ENCODE results near the gene HOATZ. TPM values are rescaled to one million over a fixed set of nuclear protein-coding genes. Genes with fewer than 3 reads are reported as not detected.
A peak's percentile ranks its signal among the peaks of the same experiment; 100 is the strongest.

The HOATZ gene
- polyA plus RNA-seq, 1 donor (not counting 4 experiments of a cell fraction or from before 2014, with no cell fraction given): not detected

DNA sequence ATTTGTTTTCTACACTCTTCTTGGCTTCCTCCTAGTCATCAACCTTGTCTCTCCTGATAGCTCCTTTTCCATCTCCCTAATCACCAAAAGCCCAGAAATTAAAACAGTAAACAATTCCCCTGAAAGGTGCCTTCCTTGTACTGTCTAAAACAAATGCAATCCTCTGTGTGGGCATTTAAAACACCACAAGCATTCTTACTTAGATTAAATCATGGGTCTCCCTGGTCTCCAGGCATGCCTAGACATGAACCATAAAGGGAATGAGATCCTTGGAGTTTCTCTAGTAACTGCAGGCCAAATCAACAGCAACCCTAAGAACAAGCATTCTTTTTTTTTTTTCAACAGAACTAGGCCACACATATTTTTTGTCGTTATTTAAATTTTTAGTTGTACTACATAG is 4.3 kb upstream of the HOATZ start:
- Histone ChIP-seq H3K36me3 (ENCODE audit: control insufficient read depth in 2 of 2, extremely low read depth in 1 of 2, insufficient read depth in 2 of 2, low read length in 2 of 2) (no peaks in the 10 kb centered on the region), H3K9ac (ENCODE audit: control insufficient read depth, extremely low read depth, insufficient read depth, low read length) (peak overlapping the region; percentile 9), H4K20me1 (ENCODE audit: control insufficient read depth, extremely low read depth, insufficient read depth, low read length) (no peaks in the 10 kb centered on the region), H3K27ac (ENCODE audit: control insufficient read depth, insufficient read depth, low read length) (peak overlapping the region; percentile 70), H3K4me3 (ENCODE audit: control insufficient read depth in 2 of 3, extremely low read depth in 1 of 3, insufficient read depth in 2 of 3, low read depth in 1 of 3, low read length in 3 of 3) (peak overlapping the region in 1 of 3 experiments; percentile 2), H3K79me2 (ENCODE audit: control insufficient read depth, insufficient read depth, low read length) (no peaks in the 10 kb centered on the region), H2AFZ (ENCODE audit: control insufficient read depth, low read length) (peak overlapping the region; percentile 21), H3K9me3 (ENCODE audit: control insufficient read depth, low read depth, low read length) (no peaks in the 10 kb centered on the region), H3K27me3 (ENCODE audit: control insufficient read depth, extremely low read depth, insufficient read depth, low read length) (no peaks in the 10 kb centered on the region), H3K4me2 (ENCODE audit: control insufficient read depth, extremely low read depth, insufficient read depth, low read depth, low read length) (peak overlapping the region; percentile 40), H3K9me1 (ENCODE audit: control insufficient read depth, extremely low read depth, insufficient read depth, low read length) (no peaks in the 10 kb centered on the region), H3K4me1 (ENCODE audit: control insufficient read depth, extremely low read depth, insufficient read depth, low read length) (peaks cover 29% of the 10 kb centered on the region)
- dilution Hi-C loops (cut with MboI; ENCODE audit: extremely low pct_ligation_motif_present, low sequenced_read_pairs): no loop called here
- peak; percentile 69 for FAIRE-seq
- TF ChIP-seq EZH2 (IDR thresholded peaks at IDR 0.05; ENCODE audit: low read length): no peak
- TF ChIP-seq, protein P1, sequence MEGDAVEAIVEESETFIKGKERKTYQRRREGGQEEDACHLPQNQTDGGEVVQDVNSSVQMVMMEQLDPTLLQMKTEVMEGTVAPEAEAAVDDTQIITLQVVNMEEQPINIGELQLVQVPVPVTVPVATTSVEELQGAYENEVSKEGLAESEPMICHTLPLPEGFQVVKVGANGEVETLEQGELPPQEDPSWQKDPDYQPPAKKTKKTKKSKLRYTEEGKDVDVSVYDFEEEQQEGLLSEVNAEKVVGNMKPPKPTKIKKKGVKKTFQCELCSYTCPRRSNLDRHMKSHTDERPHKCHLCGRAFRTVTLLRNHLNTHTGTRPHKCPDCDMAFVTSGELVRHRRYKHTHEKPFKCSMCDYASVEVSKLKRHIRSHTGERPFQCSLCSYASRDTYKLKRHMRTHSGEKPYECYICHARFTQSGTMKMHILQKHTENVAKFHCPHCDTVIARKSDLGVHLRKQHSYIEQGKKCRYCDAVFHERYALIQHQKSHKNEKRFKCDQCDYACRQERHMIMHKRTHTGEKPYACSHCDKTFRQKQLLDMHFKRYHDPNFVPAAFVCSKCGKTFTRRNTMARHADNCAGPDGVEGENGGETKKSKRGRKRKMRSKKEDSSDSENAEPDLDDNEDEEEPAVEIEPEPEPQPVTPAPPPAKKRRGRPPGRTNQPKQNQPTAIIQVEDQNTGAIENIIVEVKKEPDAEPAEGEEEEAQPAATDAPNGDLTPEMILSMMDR (optimal IDR thresholded peaks at IDR 0.05 in 1 of 3, IDR thresholded peaks at IDR 0.05 in 1 of 3, conservative IDR thresholded peaks at IDR 0.05 in 1 of 3; ENCODE audit: extremely low read depth in 1 of 3, insufficient read depth in 2 of 3, low read length in 3 of 3): no peak
- DNase-seq (ENCODE audit: low read depth, low spot score): peak; percentile 48

DNA sequence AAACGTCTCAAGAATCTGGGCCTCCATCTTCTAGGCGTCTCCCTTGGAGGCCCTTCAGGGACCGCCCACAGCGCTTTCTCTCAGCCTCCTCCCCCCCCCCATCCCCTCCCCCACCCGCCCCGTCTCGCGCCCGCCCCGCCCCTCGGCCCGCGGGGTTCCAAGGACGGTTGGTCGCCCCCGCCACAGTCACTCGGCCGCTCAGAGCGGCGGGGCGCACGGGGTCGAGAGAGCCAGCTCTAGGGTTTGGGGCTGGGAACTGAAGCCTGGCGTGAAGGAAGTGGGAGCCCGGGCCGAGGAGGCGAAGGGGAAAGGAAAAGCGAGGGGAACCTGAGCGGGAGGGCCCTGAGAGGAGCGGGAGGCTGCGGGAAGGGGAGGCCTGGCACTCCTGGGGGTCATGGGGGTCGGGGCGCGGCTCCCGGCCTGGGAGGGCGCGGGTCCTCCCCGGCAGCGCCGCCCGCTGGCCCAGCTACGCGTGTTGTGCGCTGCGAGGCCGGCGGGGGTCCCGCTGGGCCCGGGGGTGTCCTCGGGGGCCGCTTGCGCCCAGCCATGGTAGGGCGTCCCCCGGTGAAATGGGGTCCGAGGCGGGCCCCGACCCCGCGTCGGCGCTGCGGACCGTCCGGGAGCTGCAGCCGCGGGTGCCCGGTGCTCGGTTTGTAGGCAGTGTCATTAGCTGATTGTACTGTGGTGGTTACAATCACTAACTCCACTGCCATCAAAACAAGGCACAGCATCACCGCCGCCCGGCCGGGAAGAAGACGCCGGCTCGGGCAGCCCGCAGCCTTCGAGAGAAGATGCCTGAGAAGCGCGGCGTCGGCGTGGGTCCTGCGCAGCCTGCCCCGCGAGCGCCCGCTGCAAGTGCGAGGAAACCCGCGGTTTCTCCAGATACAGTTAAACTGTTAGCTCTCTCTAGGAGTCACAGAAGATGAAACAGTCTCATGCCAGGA is 2.0 kb upstream of the HOATZ start, which contains the start of gene BTG4:
Gene BTG4, minus strand, starts transcription at position 91 of the 944 bp plus-strand sequence. CDS start 13,610 bp downstream, outside the sequence.
- H3K9me3 ChIP-seq (ENCODE audit: control insufficient read depth, low read depth, low read length): no peaks in the 10 kb centered on the region
- FAIRE-seq: no peak
- peaks cover 29% of the 10 kb centered on the region for H3K4me1 ChIP-seq (ENCODE audit: control insufficient read depth, extremely low read depth, insufficient read depth, low read length)
- DNase-seq (ENCODE audit: low read depth, low spot score): no peak
- dilution Hi-C loops (cut with MboI; ENCODE audit: extremely low pct_ligation_motif_present, low sequenced_read_pairs): no loop called here
- no peaks in the 10 kb centered on the region for H3K27me3 ChIP-seq (ENCODE audit: control insufficient read depth, extremely low read depth, insufficient read depth, low read length)
- peak within 1 kb of the TSS; percentile 68 for H2AFZ ChIP-seq (ENCODE audit: control insufficient read depth, low read length)
- H3K79me2 ChIP-seq (ENCODE audit: control insufficient read depth, insufficient read depth, low read length): no peaks in the 10 kb centered on the region
- no peaks in the 10 kb centered on the region for H3K9me1 ChIP-seq (ENCODE audit: control insufficient read depth, extremely low read depth, insufficient read depth, low read length)
- H3K27ac ChIP-seq (ENCODE audit: control insufficient read depth, insufficient read depth, low read length): peak within 1 kb of the TSS; percentile 16
- peak within 1 kb of the TSS; percentile 61 for H3K9ac ChIP-seq (ENCODE audit: control insufficient read depth, extremely low read depth, insufficient read depth, low read length)
- no peaks in the 10 kb centered on the region for H3K36me3 ChIP-seq (ENCODE audit: control insufficient read depth in 2 of 2, extremely low read depth in 1 of 2, insufficient read depth in 2 of 2, low read length in 2 of 2)
- TF ChIP-seq EZH2 (IDR thresholded peaks at IDR 0.05; ENCODE audit: low read length): no peak
- TF ChIP-seq, protein P1 (optimal IDR thresholded peaks at IDR 0.05 in 1 of 3, IDR thresholded peaks at IDR 0.05 in 1 of 3, conservative IDR thresholded peaks at IDR 0.05 in 1 of 3; ENCODE audit: extremely low read depth in 1 of 3, insufficient read depth in 2 of 3, low read length in 3 of 3): peak in 1 of 3 experiments; percentile 33
- peak within 1 kb of the TSS; percentile 67 for H3K4me2 ChIP-seq (ENCODE audit: control insufficient read depth, extremely low read depth, insufficient read depth, low read depth, low read length)
- peak within 1 kb of the TSS in 2 of 3 experiments; percentile 26 to 41 for H3K4me3 ChIP-seq (ENCODE audit: control insufficient read depth in 2 of 3, extremely low read depth in 1 of 3, insufficient read depth in 2 of 3, low read depth in 1 of 3, low read length in 3 of 3)
- H4K20me1 ChIP-seq (ENCODE audit: control insufficient read depth, extremely low read depth, insufficient read depth, low read length): no peaks in the 10 kb centered on the region
